ENCODE results near the gene PTPRN2.
"Not testable (repeated sequence)": the region's sequence is repeated elsewhere in the genome, so short reads cannot be mapped to it uniquely, and the experiment has no call there.

Gene PTPRN2

DNA sequence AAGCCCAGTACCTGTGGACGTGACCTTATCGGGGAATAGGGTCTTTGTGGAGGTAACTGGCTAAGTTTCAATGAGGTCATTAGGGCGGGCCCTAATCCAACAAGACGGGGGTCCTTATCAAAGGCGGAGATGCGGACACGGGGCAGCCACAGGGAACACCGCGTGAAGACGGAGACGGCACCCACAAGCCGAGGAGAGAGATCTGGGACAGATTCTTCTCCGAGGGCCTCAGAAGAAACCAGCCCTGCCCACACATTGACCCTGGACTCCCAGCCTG, 733.9 kb downstream of the PTPRN2 start:
- no peaks in the 10 kb centered on the region for H3K36me3 ChIP-seq (ENCODE audit: insufficient read depth, low read length)
- no peaks in the 10 kb centered on the region for H3K9me3 ChIP-seq (ENCODE audit: low read length)
- no peaks in the 10 kb centered on the region for H3K27me3 ChIP-seq (ENCODE audit: control insufficient read depth in 1 of 2, insufficient read depth in 2 of 2, low read length in 2 of 2)
- no peak overlapping the region for H3K9ac ChIP-seq (ENCODE audit: low read length)
- no peaks in the 10 kb centered on the region for H3K4me1 ChIP-seq (ENCODE audit: insufficient read depth, low read length)
- H3K4me3 ChIP-seq (ENCODE audit: low read depth in 1 of 2, low read length in 2 of 2) = no peak overlapping the region
- H3K27ac ChIP-seq (ENCODE audit: low read depth, low read length) = no peak overlapping the region

DNA sequence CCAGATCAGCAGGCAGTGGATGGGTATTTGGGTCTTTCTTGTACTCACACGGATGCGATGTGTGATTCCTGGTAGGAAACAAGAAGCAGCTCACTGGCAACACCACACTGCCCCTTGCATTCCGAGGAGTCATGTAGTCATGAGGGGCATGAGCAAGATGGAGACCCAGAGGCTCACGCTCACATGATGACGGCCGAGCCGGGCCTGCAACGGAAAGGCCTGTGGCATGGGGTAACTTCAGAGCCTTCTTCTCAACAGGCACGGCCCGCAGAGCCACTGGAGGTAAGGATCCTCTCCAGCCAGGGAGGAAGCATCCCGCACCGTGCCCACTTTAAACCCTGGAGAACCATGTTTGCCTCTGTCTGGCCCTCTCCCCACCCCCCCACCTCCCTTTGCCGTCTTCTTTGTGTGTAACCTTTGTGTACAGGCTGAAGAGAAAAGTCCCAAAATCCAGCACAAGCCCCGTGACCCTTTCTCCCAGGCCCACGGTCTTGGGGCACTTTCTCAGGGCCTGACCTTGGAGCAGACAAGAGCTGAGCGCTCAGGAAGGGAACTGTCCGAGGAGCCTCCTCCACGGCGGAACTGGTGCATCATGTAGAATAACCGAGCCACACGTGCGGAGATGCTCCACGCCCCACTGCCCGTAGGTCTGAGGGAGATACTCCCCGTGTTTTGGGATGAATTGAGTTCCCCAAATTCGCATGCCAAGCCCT, 734.4 kb downstream of the PTPRN2 start:
- no peaks in the 10 kb centered on the region for H3K36me3 ChIP-seq (ENCODE audit: insufficient read depth, low read length)
- no peak overlapping the region for H3K4me3 ChIP-seq (ENCODE audit: low read depth in 1 of 2, low read length in 2 of 2)
- no peak overlapping the region for H3K27ac ChIP-seq (ENCODE audit: low read depth, low read length)
- H3K4me1 ChIP-seq (ENCODE audit: insufficient read depth, low read length) = no peaks in the 10 kb centered on the region
- no peak overlapping the region for H3K9ac ChIP-seq (ENCODE audit: low read length)
- H3K9me3 ChIP-seq (ENCODE audit: low read length) = no peaks in the 10 kb centered on the region
- H3K27me3 ChIP-seq (ENCODE audit: control insufficient read depth in 1 of 2, insufficient read depth in 2 of 2, low read length in 2 of 2) = no peaks in the 10 kb centered on the region

GRCh38 chr7:157851501-157852067, 736.0 kb downstream of the PTPRN2 start:
- H3K27me3 ChIP-seq (ENCODE audit: control insufficient read depth in 1 of 2, insufficient read depth in 2 of 2, low read length in 2 of 2) = no peaks in the 10 kb centered on the region
- no peaks in the 10 kb centered on the region for H3K4me1 ChIP-seq (ENCODE audit: insufficient read depth, low read length)
- H3K36me3 ChIP-seq (ENCODE audit: insufficient read depth, low read length) = no peaks in the 10 kb centered on the region
- no peak overlapping the region for H3K27ac ChIP-seq (ENCODE audit: low read depth, low read length)
- no peak overlapping the region for H3K9ac ChIP-seq (ENCODE audit: low read length)
- H3K9me3 ChIP-seq (ENCODE audit: low read length) = no peaks in the 10 kb centered on the region
- H3K4me3 ChIP-seq (ENCODE audit: low read depth in 1 of 2, low read length in 2 of 2) = peak overlapping the region in 1 of 2 donors; percentile 30

- H3K9ac ChIP-seq (ENCODE audit: low read length) = no peak overlapping the region
- peak overlapping the region in 1 of 2 donors; percentile 30 for H3K4me3 ChIP-seq (ENCODE audit: low read depth in 1 of 2, low read length in 2 of 2)
Observed at GRCh38 chr7:157850481-157851444, 736.9 kb downstream of the PTPRN2 start.

GRCh38 chr7:157849726-157850125, 737.9 kb downstream of the PTPRN2 start:
- H3K4me1 ChIP-seq (ENCODE audit: insufficient read depth, low read length) = no peaks in the 10 kb centered on the region
- H3K27ac ChIP-seq (ENCODE audit: low read depth, low read length) = no peak overlapping the region
- H3K9me3 ChIP-seq (ENCODE audit: low read length) = no peaks in the 10 kb centered on the region
- H3K9ac ChIP-seq (ENCODE audit: low read length) = no peak overlapping the region
- H3K27me3 ChIP-seq (ENCODE audit: control insufficient read depth in 1 of 2, insufficient read depth in 2 of 2, low read length in 2 of 2) = no peaks in the 10 kb centered on the region
- H3K4me3 ChIP-seq (ENCODE audit: low read depth in 1 of 2, low read length in 2 of 2) = no peak overlapping the region
- no peaks in the 10 kb centered on the region for H3K36me3 ChIP-seq (ENCODE audit: insufficient read depth, low read length)

More at GRCh38 chr7:157850481-157851444, 736.9 kb downstream of the PTPRN2 start:
- Histone ChIP-seq H3K27me3 (ENCODE audit: control insufficient read depth in 1 of 2, insufficient read depth in 2 of 2, low read length in 2 of 2) (no peaks in the 10 kb centered on the region), H3K9me3 (ENCODE audit: low read length) (no peaks in the 10 kb centered on the region), H3K4me1 (ENCODE audit: insufficient read depth, low read length) (no peaks in the 10 kb centered on the region), H3K27ac (ENCODE audit: low read depth, low read length) (no peak overlapping the region), H3K36me3 (ENCODE audit: insufficient read depth, low read length) (no peaks in the 10 kb centered on the region)

- no peak overlapping the region for H3K4me3 ChIP-seq (ENCODE audit: low read depth in 1 of 2, low read length in 2 of 2)
- H3K9ac ChIP-seq (ENCODE audit: low read length) = no peak overlapping the region
- no peaks in the 10 kb centered on the region for H3K4me1 ChIP-seq (ENCODE audit: insufficient read depth, low read length)
- H3K27ac ChIP-seq (ENCODE audit: low read depth, low read length) = no peak overlapping the region
- H3K27me3 ChIP-seq (ENCODE audit: control insufficient read depth in 1 of 2, insufficient read depth in 2 of 2, low read length in 2 of 2) = no peaks in the 10 kb centered on the region
- H3K9me3 ChIP-seq (ENCODE audit: low read length) = no peaks in the 10 kb centered on the region
- H3K36me3 ChIP-seq (ENCODE audit: insufficient read depth, low read length) = no peaks in the 10 kb centered on the region
Observed at GRCh38 chr7:157849341-157849596, 738.4 kb downstream of the PTPRN2 start.

GRCh38 chr7:157848508-157849340, 738.9 kb downstream of the PTPRN2 start:
- Histone ChIP-seq H3K4me1 (ENCODE audit: insufficient read depth, low read length) (no peaks in the 10 kb centered on the region), H3K36me3 (ENCODE audit: insufficient read depth, low read length) (no peaks in the 10 kb centered on the region), H3K27ac (ENCODE audit: low read depth, low read length) (no peak overlapping the region), H3K4me3 (ENCODE audit: low read depth in 1 of 2, low read length in 2 of 2) (no peak overlapping the region), H3K9me3 (ENCODE audit: low read length) (no peaks in the 10 kb centered on the region), H3K9ac (ENCODE audit: low read length) (no peak overlapping the region), H3K27me3 (ENCODE audit: control insufficient read depth in 1 of 2, insufficient read depth in 2 of 2, low read length in 2 of 2) (no peaks in the 10 kb centered on the region)

- not testable (repeated sequence) for H3K27me3 ChIP-seq (ENCODE audit: control insufficient read depth in 1 of 2, insufficient read depth in 2 of 2, low read length in 2 of 2); H3K9me3 ChIP-seq (ENCODE audit: low read length); H3K4me3 ChIP-seq (ENCODE audit: low read depth in 1 of 2, low read length in 2 of 2); H3K4me1 ChIP-seq (ENCODE audit: insufficient read depth, low read length); H3K27ac ChIP-seq (ENCODE audit: low read depth, low read length); H3K9ac ChIP-seq (ENCODE audit: low read length); H3K36me3 ChIP-seq (ENCODE audit: insufficient read depth, low read length)
Observed at GRCh38 chr7:157847756-157848487, 739.7 kb downstream of the PTPRN2 start.

GRCh38 chr7:157846746-157847145, 740.9 kb downstream of the PTPRN2 start:
- not testable (repeated sequence) for H3K9me3 ChIP-seq (ENCODE audit: low read length); H3K9ac ChIP-seq (ENCODE audit: low read length); H3K36me3 ChIP-seq (ENCODE audit: insufficient read depth, low read length); H3K27me3 ChIP-seq (ENCODE audit: control insufficient read depth in 1 of 2, insufficient read depth in 2 of 2, low read length in 2 of 2); H3K4me3 ChIP-seq (ENCODE audit: low read depth in 1 of 2, low read length in 2 of 2); H3K4me1 ChIP-seq (ENCODE audit: insufficient read depth, low read length); H3K27ac ChIP-seq (ENCODE audit: low read depth, low read length)

DNA sequence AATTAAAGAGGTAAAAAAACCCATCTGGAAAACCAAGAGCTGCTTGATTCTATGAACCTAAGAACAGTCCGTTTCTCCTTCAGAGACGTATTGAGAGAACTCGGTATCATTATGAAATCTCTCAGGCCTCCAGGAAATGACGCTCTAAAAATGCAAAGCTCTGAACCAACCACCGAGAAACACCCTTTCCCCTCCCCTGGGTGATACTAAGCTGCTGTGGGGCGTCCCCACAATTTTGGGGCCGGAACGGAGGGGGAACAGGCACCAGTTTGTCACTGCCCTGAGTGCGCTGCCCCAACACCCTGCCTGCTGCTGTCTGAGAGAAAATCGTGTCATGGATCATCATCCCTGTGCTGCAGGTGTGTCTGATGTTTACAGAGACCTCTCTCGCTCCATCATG, 741.4 kb downstream of the PTPRN2 start:
- no peaks in the 10 kb centered on the region for H3K4me1 ChIP-seq (ENCODE audit: insufficient read depth, low read length)
- no peak overlapping the region for H3K27ac ChIP-seq (ENCODE audit: low read depth, low read length)
- no peak overlapping the region for H3K4me3 ChIP-seq (ENCODE audit: low read depth in 1 of 2, low read length in 2 of 2)
- no peaks in the 10 kb centered on the region for H3K9me3 ChIP-seq (ENCODE audit: low read length)
- H3K9ac ChIP-seq (ENCODE audit: low read length) = no peak overlapping the region
- H3K27me3 ChIP-seq (ENCODE audit: control insufficient read depth in 1 of 2, insufficient read depth in 2 of 2, low read length in 2 of 2) = no peaks in the 10 kb centered on the region
- no peaks in the 10 kb centered on the region for H3K36me3 ChIP-seq (ENCODE audit: insufficient read depth, low read length)

Measured in muscle layer of colon (tissue), 2 donors.